ENCODE data around the gene KIF27. TPM values are rescaled to one million over a fixed set of nuclear protein-coding genes. Genes with fewer than 3 reads are reported as not detected.
"Not testable (repeated sequence)": the region's sequence is repeated elsewhere in the genome, so short reads cannot be mapped to it uniquely, and the experiment has no call there.

Gene KIF27
- total and polyA plus RNA-seq, 5 donors from 2014 or later, result 0.46 to 2.9 (median 0.94) TPM; not detected in 1

GRCh38 chr9:83824986-83825623, 96.1 kb downstream of the KIF27 start:
- not testable (repeated sequence) for ATAC-seq (ENCODE audit: low read depth in 2 of 2); H3K27me3 ChIP-seq (ENCODE audit: control insufficient read depth, insufficient read depth, low read length)

GRCh38 chr9:83817356-83818278, 103.6 kb downstream of the KIF27 start, which contains the start of gene GKAP1:
TSS of gene GKAP1 (minus strand) at chr9:83817769. CDS start at chr9:83806517, 11,252 bp downstream.
- H3K36me3 ChIP-seq (ENCODE audit: control insufficient read depth, insufficient read depth, low read length); H3K9me3 ChIP-seq (ENCODE audit: control insufficient read depth in 2 of 2, low read length in 2 of 2); H3K27me3 Mint-ChIP-seq; H3K4me1 ChIP-seq (ENCODE audit: control insufficient read depth, insufficient read depth, low read length, poor library complexity, severe bottlenecking); H3K36me3 Mint-ChIP-seq; H3K9me3 Mint-ChIP-seq; H3K27me3 ChIP-seq (ENCODE audit: control insufficient read depth, insufficient read depth, low read length): not testable (repeated sequence)
- Mint-ChIP-seq H3K4me1 (peaks cover 11 to 17% (median 14%) of the 10 kb centered on the region in 4 donors), H3K4me3 (peak within 1 kb of the TSS; percentile 87 to 94 (median 90)), H3K27ac (peak within 1 kb of the TSS; percentile 51 to 90 (median 78))
- H3K27ac ChIP-seq (ENCODE audit: insufficient read depth, low read length, poor library complexity, severe bottlenecking), result peak within 1 kb of the TSS; percentile 78
- peak; percentile 79 to 87 (median 81) for DNase-seq
- H3K4me3 ChIP-seq (ENCODE audit: low read depth, low read length), result peak within 1 kb of the TSS; percentile 69
- ATAC-seq (ENCODE audit: low read depth in 2 of 2), result peak; percentile 83 to 87

More at GRCh38 chr9:83824986-83825623, 96.1 kb downstream of the KIF27 start:
- peaks cover 13% of the 10 kb centered on the region for H3K27me3 Mint-ChIP-seq
- H3K9me3 ChIP-seq (ENCODE audit: control insufficient read depth in 2 of 2, low read length in 2 of 2); H3K4me1 ChIP-seq (ENCODE audit: control insufficient read depth, insufficient read depth, low read length, poor library complexity, severe bottlenecking); H3K4me3 ChIP-seq (ENCODE audit: low read depth, low read length); H3K4me1 Mint-ChIP-seq; H3K36me3 ChIP-seq (ENCODE audit: control insufficient read depth, insufficient read depth, low read length); H3K36me3 Mint-ChIP-seq; H3K4me3 Mint-ChIP-seq; DNase-seq; H3K27ac ChIP-seq (ENCODE audit: insufficient read depth, low read length, poor library complexity, severe bottlenecking); H3K9me3 Mint-ChIP-seq; H3K27ac Mint-ChIP-seq: not testable (repeated sequence)

GRCh38 chr9:83817011-83817355, 104.2 kb downstream of the KIF27 start:
- H3K4me3 Mint-ChIP-seq, result peak overlapping the region; percentile 87 to 94 (median 90)
- not testable (repeated sequence) for H3K36me3 Mint-ChIP-seq; H3K36me3 ChIP-seq (ENCODE audit: control insufficient read depth, insufficient read depth, low read length); ATAC-seq (ENCODE audit: low read depth in 2 of 2); H3K4me1 ChIP-seq (ENCODE audit: control insufficient read depth, insufficient read depth, low read length, poor library complexity, severe bottlenecking); H3K9me3 Mint-ChIP-seq; H3K9me3 ChIP-seq (ENCODE audit: control insufficient read depth in 2 of 2, low read length in 2 of 2); H3K27me3 Mint-ChIP-seq; H3K27me3 ChIP-seq (ENCODE audit: control insufficient read depth, insufficient read depth, low read length)
- Histone ChIP-seq H3K4me3 (ENCODE audit: low read depth, low read length) (peak overlapping the region; percentile 69), H3K27ac (ENCODE audit: insufficient read depth, low read length, poor library complexity, severe bottlenecking) (peak overlapping the region; percentile 78)
- DNase-seq, result peak in 1 of 3 donors; percentile 37
- H3K27ac Mint-ChIP-seq, result peak overlapping the region; percentile 51 to 90 (median 78)
- H3K4me1 Mint-ChIP-seq, result peaks cover 11 to 17% (median 14%) of the 10 kb centered on the region in 4 donors

GRCh38 chr9:83815120-83815519, 106.1 kb downstream of the KIF27 start:
- H3K27ac Mint-ChIP-seq; H3K36me3 ChIP-seq (ENCODE audit: control insufficient read depth, insufficient read depth, low read length); H3K27ac ChIP-seq (ENCODE audit: insufficient read depth, low read length, poor library complexity, severe bottlenecking); H3K9me3 ChIP-seq (ENCODE audit: control insufficient read depth in 2 of 2, low read length in 2 of 2); H3K9me3 Mint-ChIP-seq; ATAC-seq (ENCODE audit: low read depth in 2 of 2); H3K4me1 ChIP-seq (ENCODE audit: control insufficient read depth, insufficient read depth, low read length, poor library complexity, severe bottlenecking); H3K27me3 Mint-ChIP-seq; H3K4me3 ChIP-seq (ENCODE audit: low read depth, low read length); H3K27me3 ChIP-seq (ENCODE audit: control insufficient read depth, insufficient read depth, low read length); DNase-seq; H3K36me3 Mint-ChIP-seq: not testable (repeated sequence)
- peaks cover 11 to 20% (median 16%) of the 10 kb centered on the region in 4 donors for H3K4me1 Mint-ChIP-seq
- peak overlapping the region in 3 of 4 donors; percentile 23 to 67 (median 31) for H3K4me3 Mint-ChIP-seq

GRCh38 chr9:83809213-83809612, 112.0 kb downstream of the KIF27 start:
- H3K27me3 Mint-ChIP-seq; H3K4me1 ChIP-seq (ENCODE audit: control insufficient read depth, insufficient read depth, low read length, poor library complexity, severe bottlenecking); H3K36me3 ChIP-seq (ENCODE audit: control insufficient read depth, insufficient read depth, low read length); H3K27ac Mint-ChIP-seq; H3K27me3 ChIP-seq (ENCODE audit: control insufficient read depth, insufficient read depth, low read length); H3K4me1 Mint-ChIP-seq; DNase-seq; H3K9me3 Mint-ChIP-seq; H3K27ac ChIP-seq (ENCODE audit: insufficient read depth, low read length, poor library complexity, severe bottlenecking); H3K9me3 ChIP-seq (ENCODE audit: control insufficient read depth in 2 of 2, low read length in 2 of 2); ATAC-seq (ENCODE audit: low read depth in 2 of 2); H3K4me3 ChIP-seq (ENCODE audit: low read depth, low read length); H3K36me3 Mint-ChIP-seq: not testable (repeated sequence)
- H3K4me3 Mint-ChIP-seq, result peak overlapping the region in 1 of 4 donors; percentile 15

GRCh38 chr9:83804454-83804853, 116.8 kb downstream of the KIF27 start:
- not testable (repeated sequence) for H3K36me3 ChIP-seq (ENCODE audit: control insufficient read depth, insufficient read depth, low read length); H3K27ac ChIP-seq (ENCODE audit: insufficient read depth, low read length, poor library complexity, severe bottlenecking); H3K4me3 ChIP-seq (ENCODE audit: low read depth, low read length); H3K4me3 Mint-ChIP-seq; H3K27me3 Mint-ChIP-seq; H3K4me1 ChIP-seq (ENCODE audit: control insufficient read depth, insufficient read depth, low read length, poor library complexity, severe bottlenecking); H3K27me3 ChIP-seq (ENCODE audit: control insufficient read depth, insufficient read depth, low read length); ATAC-seq (ENCODE audit: low read depth in 2 of 2); H3K9me3 ChIP-seq (ENCODE audit: control insufficient read depth in 2 of 2, low read length in 2 of 2); H3K9me3 Mint-ChIP-seq; DNase-seq; H3K4me1 Mint-ChIP-seq; H3K27ac Mint-ChIP-seq
- peaks cover 15% of the 10 kb centered on the region for H3K36me3 Mint-ChIP-seq

- H3K36me3 ChIP-seq (ENCODE audit: control insufficient read depth, insufficient read depth, low read length); H3K27me3 Mint-ChIP-seq; H3K4me1 Mint-ChIP-seq; H3K4me3 Mint-ChIP-seq; H3K27ac Mint-ChIP-seq; H3K27ac ChIP-seq (ENCODE audit: insufficient read depth, low read length, poor library complexity, severe bottlenecking); H3K4me1 ChIP-seq (ENCODE audit: control insufficient read depth, insufficient read depth, low read length, poor library complexity, severe bottlenecking); H3K27me3 ChIP-seq (ENCODE audit: control insufficient read depth, insufficient read depth, low read length); DNase-seq; H3K9me3 Mint-ChIP-seq; H3K9me3 ChIP-seq (ENCODE audit: control insufficient read depth in 2 of 2, low read length in 2 of 2); H3K4me3 ChIP-seq (ENCODE audit: low read depth, low read length); ATAC-seq (ENCODE audit: low read depth in 2 of 2): not testable (repeated sequence)
- peaks cover 17% of the 10 kb centered on the region for H3K36me3 Mint-ChIP-seq
Measured at GRCh38 chr9:83803941-83804340, 117.3 kb downstream of the KIF27 start.
